HG02943 (cell line): ENCODE measurements around the gene CYP11A1.

Experiments used
- ATAC-seq: cut with Tn5 transposase; IDR thresholded peaks from one replicate; pipeline ENCODE4 v1.9.1; 2021; ENCODE audit warnings: mild to moderate bottlenecking, low read depth, moderate library complexity; ENCODE audit not compliant: unreplicated experiment

The CYP11A1 gene

GRCh38 chr15:74389241-74390048 is 22.0 kb upstream of the CYP11A1 start:
- ATAC-seq = no peak

GRCh38 chr15:74388363-74388951 is 21.0 kb upstream of the CYP11A1 start:
- no peak for ATAC-seq

GRCh38 chr15:74387621-74388362 is 20.3 kb upstream of the CYP11A1 start:
- no peak for ATAC-seq

GRCh38 chr15:74387141-74387541 is 19.7 kb upstream of the CYP11A1 start:
- no peak for ATAC-seq

GRCh38 chr15:74386496-74387140 is 19.2 kb upstream of the CYP11A1 start:
- no peak for ATAC-seq

GRCh38 chr15:74385733-74386132 is 18.3 kb upstream of the CYP11A1 start:
- ATAC-seq = no peak

- ATAC-seq = peak; percentile 63
Measured at GRCh38 chr15:74384881-74385643, 17.6 kb upstream of the CYP11A1 start.

GRCh38 chr15:74384566-74384880 is 17.1 kb upstream of the CYP11A1 start:
- ATAC-seq = no peak

- ATAC-seq = peak; percentile 40
Measured at GRCh38 chr15:74383695-74384565, 16.5 kb upstream of the CYP11A1 start.

GRCh38 chr15:74383286-74383685 is 15.8 kb upstream of the CYP11A1 start:
- ATAC-seq = no peak

GRCh38 chr15:74382004-74382816 is 14.8 kb upstream of the CYP11A1 start:
- no peak for ATAC-seq

- no peak for ATAC-seq
Measured at GRCh38 chr15:74381481-74381880, 14.0 kb upstream of the CYP11A1 start.

GRCh38 chr15:74381190-74381453 is 13.7 kb upstream of the CYP11A1 start:
- no peak for ATAC-seq

GRCh38 chr15:74380361-74381189 is 13.1 kb upstream of the CYP11A1 start:
- no peak for ATAC-seq

- no peak for ATAC-seq
Measured at GRCh38 chr15:74378848-74379247, 11.4 kb upstream of the CYP11A1 start.

GRCh38 chr15:74377831-74378766 is 10.7 kb upstream of the CYP11A1 start:
- ATAC-seq = no peak
